Measurements from ENCODE around the gene PLA2G12B.

Gene PLA2G12B

DNA sequence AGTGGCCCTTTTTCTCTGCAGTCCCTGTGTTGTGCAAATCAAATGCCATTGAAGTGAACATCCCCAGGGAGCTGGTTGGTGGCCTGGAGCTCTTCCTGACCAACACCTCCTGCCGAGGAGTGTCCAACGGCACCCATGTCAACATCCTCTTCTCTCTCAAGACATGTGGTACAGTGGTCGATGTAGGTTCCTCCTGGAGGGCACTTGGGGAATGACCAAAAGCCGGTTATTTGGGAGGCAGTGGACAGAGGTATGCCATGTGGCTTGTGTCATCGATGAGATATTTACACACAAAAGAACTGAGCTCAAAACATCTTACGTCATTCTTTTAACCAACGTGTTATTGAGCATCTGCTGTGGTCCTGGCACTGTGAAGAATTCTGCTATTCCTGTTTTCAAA lies 41.3 kb downstream of the PLA2G12B start:
- Histone ChIP-seq H3K4me3 (replicated peaks; ENCODE audit: insufficient read depth, low read length) (no peak overlapping the region), H3K27me3 (ENCODE audit: insufficient read depth, poor library complexity, severe bottlenecking) (no peaks in the 10 kb centered on the region), H3K27ac (replicated peaks) (no peak overlapping the region)
- no peak for DNase-seq (ENCODE audit: low read depth in 1 of 2, low spot score in 1 of 2)
- TF ChIP-seq, protein P1, sequence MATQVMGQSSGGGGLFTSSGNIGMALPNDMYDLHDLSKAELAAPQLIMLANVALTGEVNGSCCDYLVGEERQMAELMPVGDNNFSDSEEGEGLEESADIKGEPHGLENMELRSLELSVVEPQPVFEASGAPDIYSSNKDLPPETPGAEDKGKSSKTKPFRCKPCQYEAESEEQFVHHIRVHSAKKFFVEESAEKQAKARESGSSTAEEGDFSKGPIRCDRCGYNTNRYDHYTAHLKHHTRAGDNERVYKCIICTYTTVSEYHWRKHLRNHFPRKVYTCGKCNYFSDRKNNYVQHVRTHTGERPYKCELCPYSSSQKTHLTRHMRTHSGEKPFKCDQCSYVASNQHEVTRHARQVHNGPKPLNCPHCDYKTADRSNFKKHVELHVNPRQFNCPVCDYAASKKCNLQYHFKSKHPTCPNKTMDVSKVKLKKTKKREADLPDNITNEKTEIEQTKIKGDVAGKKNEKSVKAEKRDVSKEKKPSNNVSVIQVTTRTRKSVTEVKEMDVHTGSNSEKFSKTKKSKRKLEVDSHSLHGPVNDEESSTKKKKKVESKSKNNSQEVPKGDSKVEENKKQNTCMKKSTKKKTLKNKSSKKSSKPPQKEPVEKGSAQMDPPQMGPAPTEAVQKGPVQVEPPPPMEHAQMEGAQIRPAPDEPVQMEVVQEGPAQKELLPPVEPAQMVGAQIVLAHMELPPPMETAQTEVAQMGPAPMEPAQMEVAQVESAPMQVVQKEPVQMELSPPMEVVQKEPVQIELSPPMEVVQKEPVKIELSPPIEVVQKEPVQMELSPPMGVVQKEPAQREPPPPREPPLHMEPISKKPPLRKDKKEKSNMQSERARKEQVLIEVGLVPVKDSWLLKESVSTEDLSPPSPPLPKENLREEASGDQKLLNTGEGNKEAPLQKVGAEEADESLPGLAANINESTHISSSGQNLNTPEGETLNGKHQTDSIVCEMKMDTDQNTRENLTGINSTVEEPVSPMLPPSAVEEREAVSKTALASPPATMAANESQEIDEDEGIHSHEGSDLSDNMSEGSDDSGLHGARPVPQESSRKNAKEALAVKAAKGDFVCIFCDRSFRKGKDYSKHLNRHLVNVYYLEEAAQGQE (IDR thresholded peaks at IDR 0.05; ENCODE audit: insufficient replicate concordance, low read depth) = no peak
- TF ChIP-seq GABPA (IDR thresholded peaks at IDR 0.05; ENCODE audit: low read depth) = no peak
- no peak for TF ChIP-seq SPI1 (IDR thresholded peaks at IDR 0.05; ENCODE audit: borderline replicate concordance, low read depth)
- no peak for TF ChIP-seq POLR2AphosphoS5 (IDR thresholded peaks at IDR 0.05; ENCODE audit: low read depth)

DNA sequence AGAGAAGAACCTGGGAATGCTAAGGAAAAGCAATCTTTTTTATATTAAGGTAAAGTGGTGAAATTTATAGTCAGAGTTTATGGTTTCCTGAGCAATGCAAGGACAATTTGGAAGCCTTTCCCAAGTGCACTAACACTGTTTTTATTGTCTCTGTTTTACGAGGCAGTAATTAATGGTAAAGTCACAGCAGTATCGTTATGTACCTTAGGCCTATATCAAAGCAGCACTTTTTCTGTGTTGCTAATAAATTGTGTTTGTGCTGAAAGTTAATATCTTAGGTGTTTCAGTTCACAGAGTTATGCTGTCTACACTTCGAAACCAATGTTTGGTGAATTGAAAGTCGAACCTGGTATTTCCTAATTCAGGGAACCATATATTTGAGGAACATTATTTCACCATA lies 41.9 kb downstream of the PLA2G12B start:
- Histone ChIP-seq H3K27ac (replicated peaks) (no peak overlapping the region), H3K4me3 (replicated peaks; ENCODE audit: insufficient read depth, low read length) (no peak overlapping the region), H3K27me3 (ENCODE audit: insufficient read depth, poor library complexity, severe bottlenecking) (no peaks in the 10 kb centered on the region)
- TF ChIP-seq GABPA (IDR thresholded peaks at IDR 0.05; ENCODE audit: low read depth) (no peak), POLR2AphosphoS5 (IDR thresholded peaks at IDR 0.05; ENCODE audit: low read depth) (no peak), SPI1 (IDR thresholded peaks at IDR 0.05; ENCODE audit: borderline replicate concordance, low read depth) (no peak)
- TF ChIP-seq, protein P2, sequence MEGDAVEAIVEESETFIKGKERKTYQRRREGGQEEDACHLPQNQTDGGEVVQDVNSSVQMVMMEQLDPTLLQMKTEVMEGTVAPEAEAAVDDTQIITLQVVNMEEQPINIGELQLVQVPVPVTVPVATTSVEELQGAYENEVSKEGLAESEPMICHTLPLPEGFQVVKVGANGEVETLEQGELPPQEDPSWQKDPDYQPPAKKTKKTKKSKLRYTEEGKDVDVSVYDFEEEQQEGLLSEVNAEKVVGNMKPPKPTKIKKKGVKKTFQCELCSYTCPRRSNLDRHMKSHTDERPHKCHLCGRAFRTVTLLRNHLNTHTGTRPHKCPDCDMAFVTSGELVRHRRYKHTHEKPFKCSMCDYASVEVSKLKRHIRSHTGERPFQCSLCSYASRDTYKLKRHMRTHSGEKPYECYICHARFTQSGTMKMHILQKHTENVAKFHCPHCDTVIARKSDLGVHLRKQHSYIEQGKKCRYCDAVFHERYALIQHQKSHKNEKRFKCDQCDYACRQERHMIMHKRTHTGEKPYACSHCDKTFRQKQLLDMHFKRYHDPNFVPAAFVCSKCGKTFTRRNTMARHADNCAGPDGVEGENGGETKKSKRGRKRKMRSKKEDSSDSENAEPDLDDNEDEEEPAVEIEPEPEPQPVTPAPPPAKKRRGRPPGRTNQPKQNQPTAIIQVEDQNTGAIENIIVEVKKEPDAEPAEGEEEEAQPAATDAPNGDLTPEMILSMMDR (IDR thresholded peaks at IDR 0.05; ENCODE audit: insufficient read depth, low read length) = no peak
- TF ChIP-seq, protein P1 (IDR thresholded peaks at IDR 0.05; ENCODE audit: insufficient replicate concordance, low read depth) = no peak
- DNase-seq (ENCODE audit: low read depth in 1 of 2, low spot score in 1 of 2) = no peak

DNA sequence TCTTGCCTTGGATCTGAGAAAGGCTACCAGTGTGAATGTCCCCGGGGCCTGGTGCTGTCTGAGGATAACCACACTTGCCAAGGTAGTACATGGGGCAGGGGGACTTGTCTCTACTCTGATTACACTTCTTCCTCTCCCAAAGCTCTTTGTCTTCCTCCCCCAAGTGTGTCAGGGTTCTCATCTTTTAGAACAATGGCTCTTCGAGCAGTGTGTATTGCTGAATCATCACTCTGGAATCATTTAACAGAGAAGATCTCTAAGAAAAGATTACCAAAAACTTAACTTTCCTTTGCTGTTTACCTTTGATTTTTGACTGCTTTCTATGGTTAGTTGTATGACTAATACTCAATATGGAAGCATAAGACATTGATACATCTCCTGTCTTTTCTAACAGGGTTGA lies 42.8 kb downstream of the PLA2G12B start:
- Histone ChIP-seq H3K4me3 (replicated peaks; ENCODE audit: insufficient read depth, low read length) (no peak overlapping the region), H3K27me3 (ENCODE audit: insufficient read depth, poor library complexity, severe bottlenecking) (no peaks in the 10 kb centered on the region), H3K27ac (replicated peaks) (no peak overlapping the region)
- no peak for TF ChIP-seq SPI1 (IDR thresholded peaks at IDR 0.05; ENCODE audit: borderline replicate concordance, low read depth)
- no peak for TF ChIP-seq POLR2AphosphoS5 (IDR thresholded peaks at IDR 0.05; ENCODE audit: low read depth)
- TF ChIP-seq, protein P1 (IDR thresholded peaks at IDR 0.05; ENCODE audit: insufficient replicate concordance, low read depth) = no peak
- TF ChIP-seq GABPA (IDR thresholded peaks at IDR 0.05; ENCODE audit: low read depth) = no peak
- TF ChIP-seq, protein P2 (IDR thresholded peaks at IDR 0.05; ENCODE audit: insufficient read depth, low read length) = no peak
- DNase-seq (ENCODE audit: low read depth in 1 of 2, low spot score in 1 of 2) = no peak

All from HL-60 (cell line).